Keratinocyte (primary cell): ENCODE data around the gene TBC1D20. TPM values are rescaled to one million over a fixed set of nuclear protein-coding genes. Genes with fewer than 3 reads are reported as not detected.

ENCODE experiments used
- DNase-seq: peaks from one replicate; pipeline ENCODE4 v3.0.0-alpha.2; 2011; ENCODE audit warnings: low read depth, missing footprints, low spot score
- FAIRE-seq: peaks from 2 replicates; lab custom pipeline; 2011; peaks lifted over from hg19 to GRCh38; lab: Jason Lieb, UNC
- H2AFZ ChIP-seq: 2 replicates; pipeline ENCODE4 v1.6.0; 2012; ENCODE audit warnings: low read length, control low read depth, inconsistent platforms; ENCODE audit not compliant: control insufficient read depth
- H3K27ac ChIP-seq: 2 replicates; pipeline ENCODE4 v1.5.1; 2011; ENCODE audit warnings: low read length; ENCODE audit not compliant: control insufficient read depth, insufficient read depth
- H3K27me3 ChIP-seq: 3 replicates; pipeline ENCODE4 v1.6.0; 2011; ENCODE audit warnings: low read length; ENCODE audit not compliant: control insufficient read depth, insufficient read depth; ENCODE audit errors: extremely low read depth
- H3K36me3 ChIP-seq, 2 experiments: 2 replicates in 1 of 2; 3 replicates in 1 of 2; pipeline ENCODE4 v1.5.1; 2011; ENCODE audit warnings: low read length in 2 of 2, mild to moderate bottlenecking in 1 of 2; ENCODE audit not compliant: control insufficient read depth in 2 of 2, insufficient read depth in 2 of 2; ENCODE audit errors: extremely low read depth in 1 of 2
- H3K4me1 ChIP-seq: 3 replicates; pipeline ENCODE4 v1.5.1; 2011; ENCODE audit warnings: low read length; ENCODE audit not compliant: control insufficient read depth, insufficient read depth; ENCODE audit errors: extremely low read depth
- H3K4me2 ChIP-seq: 3 replicates; pipeline ENCODE4 v1.6.0; 2011; ENCODE audit warnings: low read depth, low read length; ENCODE audit not compliant: control insufficient read depth, insufficient read depth; ENCODE audit errors: extremely low read depth
- H3K4me3 ChIP-seq, 3 experiments: fragments of 200-600 bp in 1 of 3; sonication (generic) in 1 of 3; 2 replicates in 2 of 3; 3 replicates in 1 of 3; pipeline ENCODE4 v1.5.1; 2011 to 2016; ENCODE audit warnings: low read length in 3 of 3, mild to moderate bottlenecking in 3 of 3, control low read depth in 2 of 3, inconsistent platforms in 1 of 3, low read depth in 1 of 3, mixed read lengths in 1 of 3, mixed run types in 1 of 3, moderate library complexity in 1 of 3; ENCODE audit not compliant: control insufficient read depth in 2 of 3, insufficient read depth in 2 of 3; ENCODE audit errors: extremely low read depth in 1 of 3
- H3K79me2 ChIP-seq: 2 replicates; pipeline ENCODE4 v1.6.0; 2012; ENCODE audit warnings: low read length; ENCODE audit not compliant: control insufficient read depth, insufficient read depth
- H3K9ac ChIP-seq: 3 replicates; pipeline ENCODE4 v1.6.0; 2011; ENCODE audit warnings: low read length; ENCODE audit not compliant: control insufficient read depth, insufficient read depth; ENCODE audit errors: extremely low read depth
- H3K9me1 ChIP-seq: 3 replicates; pipeline ENCODE4 v1.6.0; 2011; ENCODE audit warnings: low read length; ENCODE audit not compliant: control insufficient read depth, insufficient read depth; ENCODE audit errors: extremely low read depth
- H3K9me3 ChIP-seq: 2 replicates; pipeline ENCODE4 v1.5.1; 2012; ENCODE audit warnings: low read depth, low read length; ENCODE audit not compliant: control insufficient read depth
- H4K20me1 ChIP-seq: 3 replicates; pipeline ENCODE4 v1.6.0; 2011; ENCODE audit warnings: low read length; ENCODE audit not compliant: control insufficient read depth, insufficient read depth; ENCODE audit errors: extremely low read depth
- EZH2 ChIP-seq: IDR thresholded peaks from one replicate; pipeline ENCODE4 v1.6.1; 2012; ENCODE audit warnings: inconsistent platforms, mild to moderate bottlenecking, low read length, moderate library complexity
- dilution Hi-C: fragments of 300-500 bp; cut with MboI; formaldehyde crosslinking; loops from one replicate; pipeline ENCODE4 v1.7.0; 2020; ENCODE audit warnings: low sequenced_read_pairs; ENCODE audit not compliant: extremely low pct_ligation_motif_present
- polyA plus RNA-seq, 5 experiments: library from polyadenylated mRNA; depleted of rRNA in 3 of 5; stranded (reverse) in 3 of 5; stranded (forward) in 1 of 5; unstranded in 1 of 5; fragments of >200 nt; gene quantifications; 1 replicate in 1 of 5; 2 replicates in 3 of 5; 3 replicates in 1 of 5; pipeline versions ENCODE4 v1.2.1 to v1.2.3, GENCODE V29; 2011 to 2012; ENCODE audit warnings: missing spikeins in 2 of 5, low read depth in 1 of 5, low replicate concordance in 1 of 5
- TF ChIP-seq, protein P1 (sequence below), 3 experiments: IDR thresholded peaks in 1 of 3; conservative IDR thresholded peaks in 1 of 3; optimal IDR thresholded peaks in 1 of 3; 2 replicates in 2 of 3; 3 replicates in 1 of 3; pipeline versions ENCODE3 to v1.5.1; 2011; ENCODE audit warnings: low read length in 3 of 3, mild to moderate bottlenecking in 3 of 3, moderate library complexity in 2 of 3, control low read depth in 1 of 3, inconsistent platforms in 1 of 3; ENCODE audit not compliant: insufficient read depth in 2 of 3; ENCODE audit errors: extremely low read depth in 1 of 3

TBC1D20 gene
- polyA plus RNA-seq, 1 donor (not counting 4 experiments of a cell fraction or from before 2014, with no cell fraction given), result 24.5 TPM

DNA sequence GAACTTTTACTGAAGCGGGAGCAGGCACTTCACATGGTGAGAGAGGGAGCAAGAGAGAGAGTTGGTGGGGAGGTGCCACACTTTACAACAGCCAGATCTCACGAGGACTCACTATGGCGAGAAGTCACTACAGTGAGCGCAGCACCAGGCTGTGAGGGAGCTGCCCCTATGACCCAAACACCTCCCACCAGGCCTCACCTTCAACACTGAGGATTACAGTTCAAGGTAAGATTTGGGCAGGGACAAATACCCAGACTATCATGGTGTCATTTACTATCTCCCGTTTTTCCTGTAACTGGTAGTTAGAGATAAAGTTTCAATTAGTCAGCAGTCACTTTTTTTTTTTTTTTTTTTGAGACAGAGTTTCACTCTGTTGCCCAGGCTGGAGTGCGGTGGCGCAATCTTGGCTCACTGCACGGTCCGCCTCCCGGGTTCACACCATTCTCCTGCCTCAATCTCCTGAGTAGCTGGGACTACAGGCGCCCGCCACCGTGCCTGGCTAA lies 46.5 kb downstream of the TBC1D20 start:
- no peak overlapping the region for H3K27ac ChIP-seq
- DNase-seq, result no peak
- H3K36me3 ChIP-seq, result peaks cover 32 to 39% of the 10 kb centered on the region in 2 experiments
- dilution Hi-C loops, result no loop called here
- no peak for FAIRE-seq
- no peak for TF ChIP-seq EZH2
- peaks cover 34% of the 10 kb centered on the region for H3K79me2 ChIP-seq
- H3K9ac ChIP-seq, result no peak overlapping the region
- H3K4me2 ChIP-seq, result no peak overlapping the region
- peaks cover 11% of the 10 kb centered on the region for H4K20me1 ChIP-seq
- peaks cover 3% of the 10 kb centered on the region for H3K9me1 ChIP-seq
- peaks cover 7% of the 10 kb centered on the region for H3K4me1 ChIP-seq
- no peaks in the 10 kb centered on the region for H3K27me3 ChIP-seq
- H3K4me3 ChIP-seq, result no peak overlapping the region
- H2AFZ ChIP-seq, result no peak overlapping the region
- no peaks in the 10 kb centered on the region for H3K9me3 ChIP-seq

DNA sequence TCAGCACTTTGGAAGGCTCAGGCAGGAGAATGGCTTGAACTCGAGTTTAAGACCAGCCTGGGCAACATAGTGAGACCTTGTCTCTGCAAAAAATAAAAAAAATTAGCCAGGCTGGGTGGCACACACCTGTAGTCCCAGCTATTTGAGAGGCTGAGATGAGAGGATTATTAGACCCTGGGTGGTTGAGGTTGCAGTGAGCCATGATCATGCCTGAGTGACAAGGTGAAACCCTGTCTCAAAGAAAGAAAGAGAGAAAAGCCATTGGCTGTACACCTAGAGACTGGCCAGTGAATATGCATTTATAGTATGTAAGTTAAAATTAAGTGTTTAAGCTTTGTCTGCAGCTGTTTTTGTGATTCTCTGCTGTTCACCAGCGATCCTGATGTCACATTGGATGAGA lies 48.2 kb downstream of the TBC1D20 start:
- no peaks in the 10 kb centered on the region for H3K27me3 ChIP-seq
- FAIRE-seq, result no peak

More for the DNA sequence above, 48.2 kb downstream of the TBC1D20 start:
- DNase-seq, result no peak
- TF ChIP-seq EZH2, result no peak
- TF ChIP-seq, protein P1, sequence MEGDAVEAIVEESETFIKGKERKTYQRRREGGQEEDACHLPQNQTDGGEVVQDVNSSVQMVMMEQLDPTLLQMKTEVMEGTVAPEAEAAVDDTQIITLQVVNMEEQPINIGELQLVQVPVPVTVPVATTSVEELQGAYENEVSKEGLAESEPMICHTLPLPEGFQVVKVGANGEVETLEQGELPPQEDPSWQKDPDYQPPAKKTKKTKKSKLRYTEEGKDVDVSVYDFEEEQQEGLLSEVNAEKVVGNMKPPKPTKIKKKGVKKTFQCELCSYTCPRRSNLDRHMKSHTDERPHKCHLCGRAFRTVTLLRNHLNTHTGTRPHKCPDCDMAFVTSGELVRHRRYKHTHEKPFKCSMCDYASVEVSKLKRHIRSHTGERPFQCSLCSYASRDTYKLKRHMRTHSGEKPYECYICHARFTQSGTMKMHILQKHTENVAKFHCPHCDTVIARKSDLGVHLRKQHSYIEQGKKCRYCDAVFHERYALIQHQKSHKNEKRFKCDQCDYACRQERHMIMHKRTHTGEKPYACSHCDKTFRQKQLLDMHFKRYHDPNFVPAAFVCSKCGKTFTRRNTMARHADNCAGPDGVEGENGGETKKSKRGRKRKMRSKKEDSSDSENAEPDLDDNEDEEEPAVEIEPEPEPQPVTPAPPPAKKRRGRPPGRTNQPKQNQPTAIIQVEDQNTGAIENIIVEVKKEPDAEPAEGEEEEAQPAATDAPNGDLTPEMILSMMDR (optimal IDR thresholded peaks at IDR 0.05 in 1 of 3, IDR thresholded peaks at IDR 0.05 in 1 of 3, conservative IDR thresholded peaks at IDR 0.05 in 1 of 3; ENCODE audit: extremely low read depth in 1 of 3, insufficient read depth in 2 of 3, low read length in 3 of 3), result no peak
- no peak overlapping the region for H2AFZ ChIP-seq
- no peak overlapping the region for H3K4me3 ChIP-seq
- no peaks in the 10 kb centered on the region for H3K9me3 ChIP-seq
- H3K79me2 ChIP-seq, result peaks cover 51% of the 10 kb centered on the region
- peaks cover 35 to 43% of the 10 kb centered on the region in 2 experiments for H3K36me3 ChIP-seq
- peaks cover 5% of the 10 kb centered on the region for H3K9me1 ChIP-seq
- dilution Hi-C loops, result no loop called here
- peaks cover 19% of the 10 kb centered on the region for H3K4me1 ChIP-seq
- no peak overlapping the region for H3K27ac ChIP-seq
- H3K4me2 ChIP-seq, result no peak overlapping the region
- H3K9ac ChIP-seq, result no peak overlapping the region
- H4K20me1 ChIP-seq, result peaks cover 11% of the 10 kb centered on the region
